OCI-LY3 (cell line): ENCODE data around the gene SNX4.
A peak's percentile ranks its signal among the peaks of the same experiment; 100 is the strongest.

Experiments
- CTCF ChIP-seq: fragments of 200-600, 300-600 bp; sonication (generic); IDR thresholded peaks from 2 replicates; pipeline ENCODE4 v1.5.1; 2014; ENCODE audit warnings: antibody characterized with exemption, low read length, low read depth
- EZH2phosphoT487 ChIP-seq: fragments of 200-600 bp; shearing (Covaris generic); IDR thresholded peaks from 2 replicates; pipeline ENCODE4 v1.6.1; 2018; ENCODE audit warnings: antibody characterized with exemption, mixed run types, low read depth

GRCh38 chr3:125519678-125520562, at the start of gene SNX4:
- TF ChIP-seq CTCF (peak; percentile 10; the same call in 1 of the 2 replicates), EZH2phosphoT487 (no peak)
